Lower leg skin (tissue), 3 donors: ENCODE data around the gene KIF21B.

Experiments
- POLR2A ChIP-seq, 2 donors: fragments of 450-650 bp; IDR thresholded peaks; one replicate each; pipeline ENCODE4 v1.6.1; 2016 to 2017; ENCODE audit warnings: antibody characterized with exemption in 2 of 2, mild to moderate bottlenecking in 1 of 2, moderate library complexity in 1 of 2
- TF ChIP-seq, protein P1 (sequence below), 3 donors: fragments of 450-650 bp; IDR thresholded peaks; one replicate each; pipeline ENCODE4 v1.5.1; 2016; ENCODE audit warnings: antibody characterized with exemption in 3 of 3, mild to moderate bottlenecking in 3 of 3, moderate library complexity in 2 of 3

DNA sequence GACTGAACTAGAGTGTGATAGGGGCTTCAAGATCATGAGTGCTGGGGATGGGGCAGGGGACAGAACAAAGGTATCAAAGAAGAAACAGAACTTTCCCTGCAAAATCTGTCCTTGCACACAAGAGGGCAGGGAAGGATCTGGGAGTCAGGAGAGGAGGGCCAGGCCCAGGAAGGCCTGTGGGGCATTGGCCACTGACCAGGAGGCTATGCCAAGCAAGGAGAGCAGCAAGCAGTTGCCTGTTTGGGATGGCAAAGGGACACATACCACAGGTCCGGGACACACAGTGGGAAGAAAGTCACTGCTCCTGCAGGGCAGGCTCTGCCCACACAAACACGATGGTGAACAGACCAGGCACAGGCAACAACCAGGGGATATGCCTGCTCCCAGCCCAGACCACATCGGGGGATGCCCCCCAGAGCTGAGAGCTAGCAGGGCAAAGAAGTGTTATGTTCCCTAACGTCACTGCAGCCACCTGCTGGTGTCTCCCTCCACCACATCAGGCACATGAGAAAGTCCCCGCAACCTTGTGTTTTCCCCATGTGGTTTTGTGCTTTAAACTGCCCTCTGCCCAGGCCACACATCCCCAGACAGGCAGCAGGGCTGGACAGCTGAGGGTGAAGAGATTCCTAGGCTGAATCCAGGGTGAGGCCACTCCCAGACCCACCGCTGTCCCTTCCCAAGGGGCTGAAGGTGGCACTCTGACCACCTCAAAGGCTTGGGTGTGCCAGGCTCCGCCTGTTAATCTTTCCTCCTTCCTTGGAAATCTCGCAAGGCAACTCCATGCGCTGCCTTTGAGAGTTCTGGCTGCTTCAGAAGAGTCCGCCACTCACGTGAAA, 53.6 kb downstream of the KIF21B start:
- TF ChIP-seq, protein P1, sequence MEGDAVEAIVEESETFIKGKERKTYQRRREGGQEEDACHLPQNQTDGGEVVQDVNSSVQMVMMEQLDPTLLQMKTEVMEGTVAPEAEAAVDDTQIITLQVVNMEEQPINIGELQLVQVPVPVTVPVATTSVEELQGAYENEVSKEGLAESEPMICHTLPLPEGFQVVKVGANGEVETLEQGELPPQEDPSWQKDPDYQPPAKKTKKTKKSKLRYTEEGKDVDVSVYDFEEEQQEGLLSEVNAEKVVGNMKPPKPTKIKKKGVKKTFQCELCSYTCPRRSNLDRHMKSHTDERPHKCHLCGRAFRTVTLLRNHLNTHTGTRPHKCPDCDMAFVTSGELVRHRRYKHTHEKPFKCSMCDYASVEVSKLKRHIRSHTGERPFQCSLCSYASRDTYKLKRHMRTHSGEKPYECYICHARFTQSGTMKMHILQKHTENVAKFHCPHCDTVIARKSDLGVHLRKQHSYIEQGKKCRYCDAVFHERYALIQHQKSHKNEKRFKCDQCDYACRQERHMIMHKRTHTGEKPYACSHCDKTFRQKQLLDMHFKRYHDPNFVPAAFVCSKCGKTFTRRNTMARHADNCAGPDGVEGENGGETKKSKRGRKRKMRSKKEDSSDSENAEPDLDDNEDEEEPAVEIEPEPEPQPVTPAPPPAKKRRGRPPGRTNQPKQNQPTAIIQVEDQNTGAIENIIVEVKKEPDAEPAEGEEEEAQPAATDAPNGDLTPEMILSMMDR (IDR thresholded peaks at IDR 0.05) = no peak
- no peak for TF ChIP-seq POLR2A (IDR thresholded peaks at IDR 0.05)
